ENCODE data around the gene MEIS1. TPM values are rescaled to one million over a fixed set of nuclear protein-coding genes. Genes with fewer than 3 reads are reported as not detected.

Gene MEIS1
- total RNA-seq, 1 donor from 2014 or later, result 3.4 TPM

DNA sequence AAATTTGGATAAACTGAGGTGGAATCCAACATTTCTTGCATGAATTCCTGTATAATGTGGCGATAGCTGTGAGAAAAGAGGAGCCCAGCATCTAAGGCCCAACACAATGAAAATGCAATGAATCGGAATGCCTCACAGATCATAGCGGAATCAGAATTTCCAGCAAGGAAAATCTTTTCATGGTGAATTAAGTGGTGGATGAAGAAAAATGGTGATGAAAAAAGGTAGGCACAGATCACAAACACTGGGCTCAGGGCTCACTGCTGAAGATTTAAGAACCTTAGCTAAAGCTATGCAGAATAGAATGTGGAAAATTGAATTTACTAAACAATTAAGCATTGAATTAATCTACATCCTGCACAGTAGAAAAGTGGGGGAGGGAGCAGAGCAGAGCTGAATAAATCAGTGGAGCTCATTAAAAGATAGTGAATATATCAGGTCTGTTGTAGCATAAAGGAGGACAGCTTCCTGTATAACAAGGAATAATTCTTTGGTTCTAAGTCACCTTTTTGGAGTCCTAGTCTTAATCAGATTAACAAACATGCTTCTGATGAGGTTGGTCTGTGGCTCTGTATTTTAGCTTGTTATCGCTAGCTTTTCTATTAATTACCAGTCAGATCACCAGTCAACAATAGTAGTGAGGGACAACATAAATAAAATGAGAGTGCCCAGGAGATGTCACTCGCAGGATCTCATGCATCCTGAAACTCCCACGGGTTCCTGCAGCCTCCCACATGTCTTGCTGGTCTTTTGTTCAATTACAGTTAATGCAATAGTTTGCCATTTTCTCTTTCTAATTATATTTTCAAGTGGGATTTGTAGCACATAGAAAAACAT is 27.0 kb downstream of the MEIS1 start:
- no peaks in the 10 kb centered on the region for H3K27me3 ChIP-seq (ENCODE audit: insufficient read depth, low read length)
- H3K36me3 ChIP-seq (ENCODE audit: insufficient read depth, low read length), result peaks cover 8% of the 10 kb centered on the region
- peaks cover 5% of the 10 kb centered on the region for H3K4me1 ChIP-seq (ENCODE audit: insufficient read depth, low read length)
- H4K20me1 ChIP-seq (ENCODE audit: insufficient read depth, low read length), result peaks cover 27% of the 10 kb centered on the region
- Mint-ChIP-seq H3K27me3 (ENCODE audit: low read depth, unreplicated experiment) (peaks cover 7% of the 10 kb centered on the region), H3K4me1 (ENCODE audit: low read depth, unreplicated experiment) (peaks cover 5% of the 10 kb centered on the region), H3K27ac (ENCODE audit: unreplicated experiment) (no peak overlapping the region), H3K36me3 (ENCODE audit: low read depth, unreplicated experiment) (no peaks in the 10 kb centered on the region), H3K9me3 (ENCODE audit: unreplicated experiment) (no peaks in the 10 kb centered on the region), H3K4me3 (ENCODE audit: unreplicated experiment) (no peak overlapping the region)
- H3K9ac ChIP-seq (ENCODE audit: low read length), result no peak overlapping the region
- TF ChIP-seq, protein P1, sequence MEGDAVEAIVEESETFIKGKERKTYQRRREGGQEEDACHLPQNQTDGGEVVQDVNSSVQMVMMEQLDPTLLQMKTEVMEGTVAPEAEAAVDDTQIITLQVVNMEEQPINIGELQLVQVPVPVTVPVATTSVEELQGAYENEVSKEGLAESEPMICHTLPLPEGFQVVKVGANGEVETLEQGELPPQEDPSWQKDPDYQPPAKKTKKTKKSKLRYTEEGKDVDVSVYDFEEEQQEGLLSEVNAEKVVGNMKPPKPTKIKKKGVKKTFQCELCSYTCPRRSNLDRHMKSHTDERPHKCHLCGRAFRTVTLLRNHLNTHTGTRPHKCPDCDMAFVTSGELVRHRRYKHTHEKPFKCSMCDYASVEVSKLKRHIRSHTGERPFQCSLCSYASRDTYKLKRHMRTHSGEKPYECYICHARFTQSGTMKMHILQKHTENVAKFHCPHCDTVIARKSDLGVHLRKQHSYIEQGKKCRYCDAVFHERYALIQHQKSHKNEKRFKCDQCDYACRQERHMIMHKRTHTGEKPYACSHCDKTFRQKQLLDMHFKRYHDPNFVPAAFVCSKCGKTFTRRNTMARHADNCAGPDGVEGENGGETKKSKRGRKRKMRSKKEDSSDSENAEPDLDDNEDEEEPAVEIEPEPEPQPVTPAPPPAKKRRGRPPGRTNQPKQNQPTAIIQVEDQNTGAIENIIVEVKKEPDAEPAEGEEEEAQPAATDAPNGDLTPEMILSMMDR (IDR thresholded peaks at IDR 0.05; ENCODE audit: insufficient read depth, low read depth, low read length), result no peak
- no peak for TF ChIP-seq EZH2 (IDR thresholded peaks at IDR 0.05; ENCODE audit: insufficient read depth, low read length)
- H3K4me3 ChIP-seq (ENCODE audit: insufficient read depth, low read depth, low read length), result no peak overlapping the region
- no peak overlapping the region for H2AFZ ChIP-seq (ENCODE audit: low read depth, low read length)
- peak overlapping the region; percentile 8 for H3K4me2 ChIP-seq (ENCODE audit: low read length)
- FAIRE-seq (no peak), DNase-seq (ENCODE audit: low read depth) (no peak)
- no peaks in the 10 kb centered on the region for H3K9me3 ChIP-seq (ENCODE audit: insufficient read depth, low read depth, low read length)
- no peak overlapping the region for H3K27ac ChIP-seq (ENCODE audit: low read depth, low read length)
- peaks cover 5% of the 10 kb centered on the region for H3K79me2 ChIP-seq (ENCODE audit: insufficient read depth, low read length)

DNA sequence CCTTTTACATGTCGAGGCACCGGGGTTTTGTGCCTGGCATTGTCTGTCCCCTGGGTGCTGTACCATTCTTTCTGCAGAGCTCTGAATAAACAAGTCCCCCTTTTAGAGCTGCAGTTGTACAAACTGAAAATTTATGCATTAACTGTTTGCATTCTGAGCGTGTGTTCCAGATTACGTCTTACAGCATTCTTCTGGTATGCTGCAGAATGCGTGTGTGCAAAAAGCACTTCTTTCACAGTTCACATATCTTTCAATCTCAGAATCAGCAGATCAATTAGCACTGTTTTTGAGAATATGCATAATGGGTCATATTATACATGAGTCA is 27.5 kb downstream of the MEIS1 start:
- peaks cover 5% of the 10 kb centered on the region for H3K4me1 Mint-ChIP-seq (ENCODE audit: low read depth, unreplicated experiment)

More for the DNA sequence above, 27.5 kb downstream of the MEIS1 start:
- H3K27ac Mint-ChIP-seq (ENCODE audit: unreplicated experiment), result no peak overlapping the region
- Histone ChIP-seq H3K4me3 (ENCODE audit: insufficient read depth, low read depth, low read length) (no peak overlapping the region), H3K4me2 (ENCODE audit: low read length) (peak overlapping the region; percentile 8), H3K9ac (ENCODE audit: low read length) (no peak overlapping the region), H4K20me1 (ENCODE audit: insufficient read depth, low read length) (peaks cover 27% of the 10 kb centered on the region), H3K79me2 (ENCODE audit: insufficient read depth, low read length) (peaks cover 2% of the 10 kb centered on the region), H3K27ac (ENCODE audit: low read depth, low read length) (no peak overlapping the region), H3K9me3 (ENCODE audit: insufficient read depth, low read depth, low read length) (no peaks in the 10 kb centered on the region), H3K27me3 (ENCODE audit: insufficient read depth, low read length) (no peaks in the 10 kb centered on the region), H3K36me3 (ENCODE audit: insufficient read depth, low read length) (peaks cover 8% of the 10 kb centered on the region), H3K4me1 (ENCODE audit: insufficient read depth, low read length) (peaks cover 5% of the 10 kb centered on the region), H2AFZ (ENCODE audit: low read depth, low read length) (no peak overlapping the region)
- DNase-seq (ENCODE audit: low read depth) (no peak), FAIRE-seq (no peak)
- no peaks in the 10 kb centered on the region for H3K36me3 Mint-ChIP-seq (ENCODE audit: low read depth, unreplicated experiment)
- no peak for TF ChIP-seq EZH2 (IDR thresholded peaks at IDR 0.05; ENCODE audit: insufficient read depth, low read length)
- TF ChIP-seq, protein P1 (IDR thresholded peaks at IDR 0.05; ENCODE audit: insufficient read depth, low read depth, low read length), result no peak
- H3K27me3 Mint-ChIP-seq (ENCODE audit: low read depth, unreplicated experiment), result peaks cover 7% of the 10 kb centered on the region
- H3K4me3 Mint-ChIP-seq (ENCODE audit: unreplicated experiment), result no peak overlapping the region
- H3K9me3 Mint-ChIP-seq (ENCODE audit: unreplicated experiment), result no peaks in the 10 kb centered on the region

Data from astrocyte (in vitro differentiated cells and primary cell).